IPS-18c (cell line): ENCODE results near the gene PCYT1A.
A peak's percentile ranks its signal among the peaks of the same experiment; 100 is the strongest.
"Not testable (repeated sequence)": the region's sequence is repeated elsewhere in the genome, so short reads cannot be mapped to it uniquely, and the experiment has no call there.

Experiments used
- H3K4me3 ChIP-seq: 2 replicates; pipeline ENCODE4 v1.7.0; 2013; ENCODE audit warnings: low read depth, mild to moderate bottlenecking, low read length, moderate library complexity; ENCODE audit not compliant: insufficient read depth
- H3K9me3 ChIP-seq: one replicate; pipeline ENCODE4 v1.6.1; 2013; ENCODE audit warnings: mild to moderate bottlenecking, low read length, moderate library complexity; ENCODE audit not compliant: control insufficient read depth, insufficient read depth

PCYT1A gene

GRCh38 chr3:196208942-196209695 lies 78.4 kb downstream of the PCYT1A start:
- Histone ChIP-seq H3K9me3 (peaks cover 4% of the 10 kb centered on the region), H3K4me3 (no peak overlapping the region)

- H3K4me3 ChIP-seq: peak overlapping the region; percentile 63
- peaks cover 4% of the 10 kb centered on the region for H3K9me3 ChIP-seq
Measured at GRCh38 chr3:196207833-196208607, 79.5 kb downstream of the PCYT1A start.

- H3K9me3 ChIP-seq: peaks cover 4% of the 10 kb centered on the region
- peak overlapping the region; percentile 66 for H3K4me3 ChIP-seq
Measured at GRCh38 chr3:196207159-196207832, 80.2 kb downstream of the PCYT1A start.

GRCh38 chr3:196205442-196206205 lies 81.9 kb downstream of the PCYT1A start:
- H3K9me3 ChIP-seq, H3K4me3 ChIP-seq: not testable (repeated sequence)

GRCh38 chr3:196203846-196204245 lies 83.7 kb downstream of the PCYT1A start:
- H3K9me3 ChIP-seq: peaks cover 4% of the 10 kb centered on the region
- H3K4me3 ChIP-seq: no peak overlapping the region

GRCh38 chr3:196202516-196202970 lies 85.0 kb downstream of the PCYT1A start:
- peaks cover 2% of the 10 kb centered on the region for H3K9me3 ChIP-seq
- H3K4me3 ChIP-seq: no peak overlapping the region

GRCh38 chr3:196198771-196199753 lies 88.5 kb downstream of the PCYT1A start:
- Histone ChIP-seq H3K4me3 (no peak overlapping the region), H3K9me3 (no peaks in the 10 kb centered on the region)

GRCh38 chr3:196198081-196198675 lies 89.3 kb downstream of the PCYT1A start:
- Histone ChIP-seq H3K9me3 (no peaks in the 10 kb centered on the region), H3K4me3 (no peak overlapping the region)

GRCh38 chr3:196197524-196197923 lies 90.0 kb downstream of the PCYT1A start:
- Histone ChIP-seq H3K9me3 (no peaks in the 10 kb centered on the region), H3K4me3 (no peak overlapping the region)

GRCh38 chr3:196195664-196196265 lies 91.8 kb downstream of the PCYT1A start:
- no peak overlapping the region for H3K4me3 ChIP-seq

GRCh38 chr3:196194542-196194915 lies 93.0 kb downstream of the PCYT1A start:
- H3K9me3 ChIP-seq: no peaks in the 10 kb centered on the region
- no peak overlapping the region for H3K4me3 ChIP-seq

More at GRCh38 chr3:196195664-196196265, 91.8 kb downstream of the PCYT1A start:
- no peaks in the 10 kb centered on the region for H3K9me3 ChIP-seq

GRCh38 chr3:196193736-196194541 lies 93.6 kb downstream of the PCYT1A start:
- no peak overlapping the region for H3K4me3 ChIP-seq
- no peaks in the 10 kb centered on the region for H3K9me3 ChIP-seq

- Histone ChIP-seq H3K4me3 (no peak overlapping the region), H3K9me3 (no peaks in the 10 kb centered on the region)
Measured at GRCh38 chr3:196193133-196193735, 94.3 kb downstream of the PCYT1A start.

GRCh38 chr3:196192524-196193051 lies 94.9 kb downstream of the PCYT1A start:
- H3K9me3 ChIP-seq: no peaks in the 10 kb centered on the region
- no peak overlapping the region for H3K4me3 ChIP-seq
